ENCODE results near the gene IL1RAPL2.

Gene IL1RAPL2

GRCh38 chrX:105277132-105277531 lies 711.1 kb downstream of the IL1RAPL2 start:
- no peak for DNase-seq

GRCh38 chrX:105282077-105282476 lies 716.1 kb downstream of the IL1RAPL2 start:
- no peak for DNase-seq

GRCh38 chrX:105297041-105297440 lies 731.0 kb downstream of the IL1RAPL2 start:
- DNase-seq = no peak

GRCh38 chrX:105299286-105299685 lies 733.3 kb downstream of the IL1RAPL2 start:
- DNase-seq = no peak

GRCh38 chrX:105302246-105302645 lies 736.2 kb downstream of the IL1RAPL2 start:
- no peak for DNase-seq

- no peak for DNase-seq
Observed at GRCh38 chrX:105307762-105308161, 741.8 kb downstream of the IL1RAPL2 start.

- DNase-seq = no peak
Observed at GRCh38 chrX:105313596-105313995, 747.6 kb downstream of the IL1RAPL2 start.

- DNase-seq = no peak
Observed at GRCh38 chrX:105314458-105314857, 748.5 kb downstream of the IL1RAPL2 start.

- no peak for DNase-seq
Observed at GRCh38 chrX:105315248-105315647, 749.2 kb downstream of the IL1RAPL2 start.

- DNase-seq = no peak
Observed at GRCh38 chrX:105317117-105317516, 751.1 kb downstream of the IL1RAPL2 start.

GRCh38 chrX:105323928-105324327 lies 757.9 kb downstream of the IL1RAPL2 start:
- DNase-seq = no peak

GRCh38 chrX:105328773-105329172 lies 762.8 kb downstream of the IL1RAPL2 start:
- no peak for DNase-seq

- DNase-seq = no peak
Observed at GRCh38 chrX:105331244-105331643, 765.2 kb downstream of the IL1RAPL2 start.

- no peak for DNase-seq
Observed at GRCh38 chrX:105347373-105347772, 781.4 kb downstream of the IL1RAPL2 start.

- DNase-seq = no peak
Observed at GRCh38 chrX:105349476-105349875, 783.5 kb downstream of the IL1RAPL2 start.

GRCh38 chrX:105375816-105376215 lies 809.8 kb downstream of the IL1RAPL2 start:
- no peak for DNase-seq

GRCh38 chrX:105424729-105425128 lies 858.7 kb downstream of the IL1RAPL2 start:
- DNase-seq = no peak

GRCh38 chrX:105451401-105451800 lies 885.4 kb downstream of the IL1RAPL2 start:
- DNase-seq = no peak

- DNase-seq = no peak
Observed at GRCh38 chrX:105458846-105459245, 892.8 kb downstream of the IL1RAPL2 start.

- DNase-seq = no peak
Observed at GRCh38 chrX:105460376-105460775, 894.4 kb downstream of the IL1RAPL2 start.

GRCh38 chrX:105461016-105461415 lies 895.0 kb downstream of the IL1RAPL2 start:
- DNase-seq = no peak

GRCh38 chrX:105462186-105462585 lies 896.2 kb downstream of the IL1RAPL2 start:
- DNase-seq = no peak

- no peak for DNase-seq
Observed at GRCh38 chrX:105463473-105463872, 897.5 kb downstream of the IL1RAPL2 start.

GRCh38 chrX:105464618-105465017 lies 898.6 kb downstream of the IL1RAPL2 start:
- DNase-seq = no peak

- no peak for DNase-seq
Observed at GRCh38 chrX:105468741-105469140, 902.7 kb downstream of the IL1RAPL2 start.

GRCh38 chrX:105471597-105471996 lies 905.6 kb downstream of the IL1RAPL2 start:
- DNase-seq = no peak
